IPS-18a (cell line): Measurements from ENCODE around the gene DNMT3A.

Experiments
- H3K27ac ChIP-seq: one replicate; pipeline ENCODE4 v1.5.1; 2013; ENCODE audit warnings: low read length
- H3K27me3 ChIP-seq: one replicate; pipeline ENCODE4 v1.6.1; 2013; ENCODE audit warnings: mild to moderate bottlenecking, low read length; ENCODE audit not compliant: control insufficient read depth, insufficient read depth
- H3K36me3 ChIP-seq: one replicate; pipeline ENCODE4 v1.6.1; 2013; ENCODE audit warnings: low read depth, low read length; ENCODE audit not compliant: control insufficient read depth
- H3K4me1 ChIP-seq: one replicate; pipeline ENCODE4 v1.6.1; 2013; ENCODE audit warnings: low read depth, low read length; ENCODE audit not compliant: control insufficient read depth
- H3K4me3 ChIP-seq: one replicate; pipeline ENCODE4 v1.5.1; 2013; ENCODE audit warnings: low read length
- H3K9ac ChIP-seq: one replicate; pipeline ENCODE4 v1.6.1; 2013; ENCODE audit warnings: mild to moderate bottlenecking, low read length, moderate library complexity
- H3K9me3 ChIP-seq: one replicate; pipeline ENCODE4 v1.6.1; 2013; ENCODE audit warnings: low read depth, low read length; ENCODE audit not compliant: control insufficient read depth

The DNMT3A gene

DNA sequence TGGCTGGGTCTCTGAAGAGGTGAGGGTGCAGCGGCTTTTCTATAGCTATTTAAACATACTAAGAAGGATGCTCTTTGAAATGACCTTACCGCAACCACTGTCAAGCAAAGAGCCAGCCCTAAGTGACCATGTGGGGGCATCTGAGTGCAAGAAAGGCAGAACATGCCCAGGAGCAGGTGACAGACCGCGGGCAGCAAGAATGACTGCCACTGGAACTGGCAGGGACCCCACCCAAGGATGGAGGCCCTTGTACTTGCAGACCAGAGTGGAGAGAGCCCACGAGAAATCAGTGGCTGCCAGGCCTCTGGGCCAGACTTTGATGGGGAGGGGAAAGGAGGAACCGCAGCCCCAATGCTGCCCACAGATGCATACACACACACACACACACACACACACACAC lies 33.1 kb downstream of the DNMT3A start:
- H3K27ac ChIP-seq = no peak overlapping the region
- H3K27me3 ChIP-seq = no peaks in the 10 kb centered on the region
- H3K9me3 ChIP-seq = no peaks in the 10 kb centered on the region
- peaks cover 35% of the 10 kb centered on the region for H3K4me1 ChIP-seq
- H3K36me3 ChIP-seq = no peaks in the 10 kb centered on the region
- no peak overlapping the region for H3K4me3 ChIP-seq
- no peak overlapping the region for H3K9ac ChIP-seq

DNA sequence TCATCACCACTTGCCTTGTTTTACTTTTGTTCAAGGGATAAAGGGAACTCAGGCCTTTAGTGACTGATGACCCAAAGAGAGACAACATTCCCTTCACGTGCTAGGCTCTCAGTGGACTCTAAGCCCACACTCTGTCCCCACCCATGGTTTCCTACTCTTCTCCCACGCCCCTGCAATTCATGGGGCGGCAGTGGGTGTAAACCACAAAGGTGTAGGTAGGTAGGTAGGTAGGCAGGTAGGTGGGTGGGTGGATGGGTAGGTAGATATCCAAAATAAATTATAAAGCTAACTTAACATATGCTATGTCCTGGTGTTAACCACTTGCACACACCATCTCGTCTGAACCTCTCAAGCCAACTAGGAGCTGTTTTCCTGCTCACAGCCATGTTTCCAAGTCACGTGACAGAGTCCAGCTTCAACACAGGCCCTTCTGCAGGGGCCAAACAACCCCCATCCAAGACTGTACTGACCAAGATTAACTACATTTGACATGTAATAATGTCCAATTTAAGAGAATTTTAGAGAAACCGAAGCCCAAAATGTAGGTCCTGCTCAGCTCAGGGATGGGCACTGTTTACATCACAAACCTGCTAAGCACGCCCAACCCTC lies 33.7 kb downstream of the DNMT3A start:
- Histone ChIP-seq H3K36me3 (no peaks in the 10 kb centered on the region), H3K9ac (no peak overlapping the region), H3K4me1 (peaks cover 31% of the 10 kb centered on the region), H3K27me3 (no peaks in the 10 kb centered on the region), H3K4me3 (no peak overlapping the region), H3K9me3 (no peaks in the 10 kb centered on the region), H3K27ac (no peak overlapping the region)

DNA sequence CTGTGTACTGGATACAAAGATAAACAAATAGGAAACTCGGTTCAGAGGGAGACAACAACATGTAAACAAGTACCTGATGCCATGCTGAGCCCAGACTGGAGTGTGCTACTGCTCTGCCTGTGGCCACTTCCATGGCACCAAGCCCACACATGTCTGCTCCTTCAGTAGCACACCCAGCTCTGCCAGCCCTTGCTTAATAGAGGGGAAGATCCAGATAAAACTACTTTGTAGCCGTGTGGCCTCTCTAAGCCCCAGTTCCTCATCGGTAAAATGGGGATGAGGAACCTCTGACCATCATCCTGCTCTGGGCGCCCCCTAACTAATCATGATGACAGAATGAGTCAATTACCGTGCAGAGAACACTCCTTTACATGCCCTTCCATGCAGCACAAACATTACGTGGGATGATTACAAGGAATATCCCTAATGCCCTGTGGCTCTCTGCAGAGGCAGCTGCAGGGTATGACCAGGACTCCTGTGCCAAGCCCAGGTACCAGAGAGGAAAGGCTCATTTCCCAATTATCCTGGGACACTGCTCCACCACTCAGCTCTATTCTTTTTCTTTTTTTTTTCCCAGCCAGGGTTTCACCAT lies 34.9 kb downstream of the DNMT3A start:
- Histone ChIP-seq H3K27ac (no peak overlapping the region), H3K4me1 (peaks cover 26% of the 10 kb centered on the region), H3K9me3 (no peaks in the 10 kb centered on the region), H3K36me3 (no peaks in the 10 kb centered on the region), H3K9ac (no peak overlapping the region), H3K27me3 (no peaks in the 10 kb centered on the region), H3K4me3 (no peak overlapping the region)

DNA sequence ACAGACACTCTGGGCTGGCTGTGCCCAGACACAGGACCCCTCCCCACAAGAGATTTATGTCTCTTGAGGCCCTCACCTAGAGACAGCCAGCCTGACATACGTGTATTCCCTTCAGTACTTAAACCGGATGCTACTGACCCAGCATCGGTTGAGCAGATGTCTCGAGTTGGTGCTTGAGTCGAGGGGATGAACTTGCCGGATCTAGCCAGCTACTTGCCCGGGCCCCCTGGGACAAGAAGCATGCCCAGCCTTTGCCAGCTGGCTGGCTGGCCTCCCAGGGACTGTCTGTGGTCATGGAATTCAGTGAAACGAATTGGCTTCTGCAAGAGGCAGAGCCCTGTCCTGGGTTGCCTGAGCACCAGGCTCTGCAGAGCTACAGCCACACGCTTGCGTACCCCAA lies 36.0 kb downstream of the DNMT3A start:
- H3K9me3 ChIP-seq = no peaks in the 10 kb centered on the region
- H3K27ac ChIP-seq = no peak overlapping the region
- no peak overlapping the region for H3K4me3 ChIP-seq
- H3K4me1 ChIP-seq = peaks cover 17% of the 10 kb centered on the region
- H3K36me3 ChIP-seq = no peaks in the 10 kb centered on the region
- no peak overlapping the region for H3K9ac ChIP-seq
- H3K27me3 ChIP-seq = no peaks in the 10 kb centered on the region

DNA sequence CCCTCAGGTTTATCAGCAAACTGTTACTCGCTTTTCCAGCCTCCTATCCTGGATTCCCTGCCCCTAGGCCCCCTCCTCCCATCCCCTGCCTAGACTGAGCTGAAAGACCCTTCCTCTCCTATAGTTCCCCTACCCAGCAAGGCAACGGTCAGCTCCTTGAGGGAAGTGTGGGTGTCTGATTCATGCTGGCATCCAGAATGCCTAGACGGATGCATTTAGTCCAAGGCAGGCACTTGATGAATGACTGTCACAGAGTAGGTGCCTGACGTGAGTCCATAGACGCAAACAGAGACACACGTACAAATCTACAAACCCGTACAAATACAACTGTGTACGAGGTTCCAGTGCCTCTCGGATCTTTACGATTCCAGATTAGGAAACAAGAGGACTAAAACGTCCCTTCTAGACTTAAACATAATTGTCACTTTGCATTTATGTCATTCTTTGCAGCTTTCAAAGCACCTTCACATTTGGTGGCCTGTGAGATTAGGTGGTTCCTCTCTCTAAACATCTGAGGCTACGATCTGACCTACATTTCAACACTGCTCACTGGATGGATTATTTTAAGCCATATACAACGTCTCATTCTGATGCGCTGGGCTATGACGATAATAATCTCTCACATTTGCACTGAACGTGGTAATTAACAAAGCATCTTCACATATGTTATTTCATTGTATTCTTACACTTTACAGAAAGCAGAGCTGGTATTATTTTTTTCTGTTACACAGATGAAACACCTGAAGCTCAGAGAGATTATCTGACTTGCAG lies 36.7 kb downstream of the DNMT3A start:
- Histone ChIP-seq H3K9ac (no peak overlapping the region), H3K27me3 (no peaks in the 10 kb centered on the region), H3K4me1 (peaks cover 10% of the 10 kb centered on the region), H3K36me3 (no peaks in the 10 kb centered on the region), H3K27ac (no peak overlapping the region), H3K9me3 (no peaks in the 10 kb centered on the region), H3K4me3 (no peak overlapping the region)

DNA sequence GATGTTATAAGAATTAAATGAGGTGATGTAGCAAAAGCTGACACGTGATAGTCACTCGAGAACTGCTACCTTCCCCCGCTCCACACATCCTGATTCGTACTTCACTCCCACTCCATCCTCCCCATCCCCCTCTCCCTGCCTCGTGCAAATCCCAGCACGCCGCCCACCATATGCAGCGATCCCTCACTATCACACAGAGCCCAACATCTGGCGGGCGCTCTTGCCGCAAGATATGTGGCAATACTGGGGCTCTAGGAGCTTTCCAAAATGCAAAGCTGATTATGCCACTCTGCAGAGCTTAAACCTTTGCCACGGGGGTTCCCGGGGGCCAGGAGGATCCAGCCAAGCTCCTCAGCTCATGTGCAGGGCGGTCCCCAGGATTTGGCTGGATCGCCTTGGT lies 37.4 kb downstream of the DNMT3A start:
- H3K9ac ChIP-seq = no peak overlapping the region
- H3K4me3 ChIP-seq = no peak overlapping the region
- no peaks in the 10 kb centered on the region for H3K9me3 ChIP-seq
- no peak overlapping the region for H3K27ac ChIP-seq
- peaks cover 10% of the 10 kb centered on the region for H3K4me1 ChIP-seq
- no peaks in the 10 kb centered on the region for H3K27me3 ChIP-seq
- no peaks in the 10 kb centered on the region for H3K36me3 ChIP-seq

DNA sequence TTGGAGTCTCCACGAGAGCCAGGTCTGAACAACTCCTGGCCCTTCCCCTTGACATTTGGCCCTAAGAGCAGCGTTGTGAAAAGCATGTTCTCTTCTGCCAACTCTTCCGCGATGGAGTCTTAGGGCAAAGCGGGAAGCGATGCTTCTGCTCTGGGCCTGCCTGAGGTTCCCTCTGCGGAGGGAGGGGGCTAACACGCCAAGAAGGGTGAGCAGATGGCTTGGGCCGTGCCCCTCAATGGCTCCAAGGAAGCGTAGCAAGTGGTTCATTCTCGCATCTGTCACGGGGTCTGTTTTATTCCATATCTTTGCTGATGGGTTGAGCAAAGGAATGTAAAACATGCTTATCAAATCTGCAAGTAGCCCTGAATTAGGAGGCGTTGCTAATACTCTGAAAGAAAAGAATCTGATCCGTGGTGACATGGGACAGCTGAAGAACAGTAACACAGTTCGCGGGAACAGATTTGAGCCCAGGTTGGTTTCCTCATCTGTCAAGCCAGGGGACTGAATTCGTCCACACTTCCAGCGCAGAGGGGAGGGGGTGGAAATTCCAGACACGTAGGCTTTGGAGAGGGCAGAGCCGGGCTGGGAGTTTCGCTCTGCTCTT lies 38.0 kb downstream of the DNMT3A start:
- Histone ChIP-seq H3K4me3 (no peak overlapping the region), H3K4me1 (peaks cover 15% of the 10 kb centered on the region), H3K9me3 (no peaks in the 10 kb centered on the region), H3K9ac (no peak overlapping the region), H3K36me3 (no peaks in the 10 kb centered on the region), H3K27me3 (no peaks in the 10 kb centered on the region), H3K27ac (no peak overlapping the region)

DNA sequence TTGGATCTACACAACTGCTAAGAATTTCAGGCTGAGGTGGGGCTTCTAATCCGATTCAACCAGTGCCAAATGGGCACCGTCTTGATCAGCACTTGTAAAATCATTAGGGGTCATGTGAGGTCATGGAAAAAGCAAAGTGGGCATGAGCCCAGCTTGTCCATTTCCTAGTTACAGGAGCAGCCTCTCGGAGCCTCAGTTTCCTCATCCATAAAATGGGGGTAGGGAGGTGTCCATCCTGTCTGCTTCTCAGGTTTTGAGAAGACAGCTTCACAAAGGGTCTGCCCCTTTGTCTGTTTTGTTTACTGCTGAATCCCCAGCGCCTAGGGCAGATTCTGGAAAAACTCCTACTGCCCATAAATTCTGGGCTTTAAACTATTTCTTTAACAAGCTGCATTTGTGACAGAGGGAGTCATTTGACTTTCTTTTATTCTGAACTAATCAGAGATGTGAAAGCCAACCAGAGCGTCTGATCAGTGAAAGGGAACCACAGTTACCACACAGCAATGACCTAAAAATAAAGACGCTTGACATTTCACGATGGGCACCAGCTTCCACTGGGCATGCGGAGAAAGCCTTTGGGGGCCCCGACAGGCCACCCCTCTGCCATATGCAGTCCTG lies 38.9 kb downstream of the DNMT3A start:
- Histone ChIP-seq H3K4me3 (no peak overlapping the region), H3K4me1 (peaks cover 15% of the 10 kb centered on the region), H3K27ac (no peak overlapping the region), H3K9ac (no peak overlapping the region), H3K27me3 (no peaks in the 10 kb centered on the region), H3K36me3 (no peaks in the 10 kb centered on the region), H3K9me3 (no peaks in the 10 kb centered on the region)

DNA sequence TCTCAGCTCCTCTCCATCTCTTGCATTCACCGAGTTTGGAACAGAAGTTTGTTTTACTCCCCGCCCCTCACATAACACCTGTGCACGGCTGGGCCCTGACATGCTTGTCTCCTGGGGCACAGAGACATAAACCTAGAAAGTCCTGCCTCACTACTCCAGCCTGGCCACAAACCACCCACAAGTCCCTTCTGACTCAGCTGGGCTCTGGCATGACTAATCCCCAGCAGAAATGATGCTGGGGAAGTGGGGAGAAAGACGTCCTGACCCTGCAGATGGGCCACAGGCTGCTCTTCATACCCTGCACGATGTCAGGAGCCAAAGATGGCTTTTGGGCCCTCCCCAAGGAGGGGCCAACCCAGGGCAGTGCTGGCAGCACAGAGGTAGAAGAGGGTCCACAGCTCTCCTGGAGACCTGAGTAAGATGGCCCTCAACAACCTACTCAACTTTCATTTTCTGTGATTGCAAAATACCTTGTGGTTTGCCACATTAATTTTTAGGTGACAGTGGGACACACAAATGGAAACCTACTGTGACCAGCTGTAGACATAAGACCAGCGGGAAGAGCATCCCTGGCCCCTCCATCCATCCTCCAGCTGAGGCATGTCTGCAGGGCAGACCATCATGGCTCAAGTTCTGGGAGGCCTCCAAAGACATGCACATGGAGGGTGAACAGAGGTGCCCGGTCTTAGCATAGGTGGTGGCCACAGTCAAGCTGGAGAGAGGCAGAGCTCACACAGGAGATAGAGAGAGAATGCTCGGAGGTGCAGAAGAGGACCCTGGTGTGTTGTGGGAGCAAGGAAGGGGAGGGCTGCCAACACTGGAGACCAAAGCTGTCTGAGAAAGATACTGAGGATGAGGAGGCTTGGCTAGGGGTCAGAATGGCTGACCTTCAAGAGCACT lies 40.0 kb downstream of the DNMT3A start:
- H3K9ac ChIP-seq = no peak overlapping the region
- no peaks in the 10 kb centered on the region for H3K9me3 ChIP-seq
- H3K4me3 ChIP-seq = no peak overlapping the region
- H3K27me3 ChIP-seq = no peaks in the 10 kb centered on the region
- H3K36me3 ChIP-seq = no peaks in the 10 kb centered on the region
- H3K4me1 ChIP-seq = peaks cover 15% of the 10 kb centered on the region
- no peak overlapping the region for H3K27ac ChIP-seq

DNA sequence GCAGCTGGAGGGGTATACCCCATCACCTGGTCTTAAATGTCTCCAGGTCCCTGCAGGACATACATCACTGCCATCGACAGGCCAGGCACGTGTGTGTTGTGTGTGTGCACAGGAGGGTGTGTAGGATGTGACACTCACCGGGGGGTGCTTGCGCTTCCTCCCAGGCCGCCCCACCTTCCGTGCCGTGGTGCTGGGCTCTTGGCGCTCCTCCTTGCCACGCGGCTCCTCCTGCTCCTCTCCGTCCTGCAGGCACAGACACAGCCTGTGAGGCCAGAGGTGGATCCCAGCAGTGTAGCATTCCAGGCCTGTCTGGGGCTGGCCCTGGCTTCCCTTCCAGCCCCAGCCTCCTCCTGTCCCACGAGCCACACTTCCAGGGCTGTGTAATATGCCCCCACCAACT lies 41.7 kb downstream of the DNMT3A start:
- H3K4me1 ChIP-seq = peaks cover 15% of the 10 kb centered on the region
- H3K9me3 ChIP-seq = no peaks in the 10 kb centered on the region
- H3K36me3 ChIP-seq = no peaks in the 10 kb centered on the region
- H3K27ac ChIP-seq = no peak overlapping the region
- H3K4me3 ChIP-seq = no peak overlapping the region
- H3K27me3 ChIP-seq = no peaks in the 10 kb centered on the region
- H3K9ac ChIP-seq = no peak overlapping the region
